Suprapubic skin (tissue), 4 donors: ENCODE data around the gene EMP2. TPM values are rescaled to one million over a fixed set of nuclear protein-coding genes. Genes with fewer than 3 reads are reported as not detected.
"Not testable (repeated sequence)": the region's sequence is repeated elsewhere in the genome, so short reads cannot be mapped to it uniquely, and the experiment has no call there.

ENCODE experiments used
- DNase-seq, 2 donors: peaks; one replicate each; pipeline ENCODE4 v3.0.0-alpha.2; 2019; ENCODE audit warnings: low spot score in 2 of 2
- H3K27ac ChIP-seq: fragments of 200-600 bp; sonication (generic); one replicate; pipeline ENCODE4 v1.5.1; 2019
- H3K27me3 ChIP-seq: fragments of 200-600 bp; sonication (generic); one replicate; pipeline ENCODE4 v1.5.1; 2019
- H3K36me3 ChIP-seq: fragments of 200-600 bp; sonication (generic); one replicate; pipeline ENCODE4 v1.5.1; 2019
- H3K4me1 ChIP-seq: fragments of 200-600 bp; sonication (generic); one replicate; pipeline ENCODE4 v1.5.1; 2019
- H3K4me3 ChIP-seq: fragments of 200-600 bp; sonication (generic); one replicate; pipeline ENCODE4 v1.5.1; 2019; ENCODE audit warnings: mild to moderate bottlenecking
- H3K9me3 ChIP-seq: fragments of 200-600 bp; sonication (generic); one replicate; pipeline ENCODE4 v1.5.1; 2019
- CTCF ChIP-seq, 2 donors: fragments of 200-600 bp in 1 of 2; fragments of 450-650 bp in 1 of 2; sonication (generic) in 1 of 2; IDR thresholded peaks; one replicate each; pipeline ENCODE4 v1.5.1; 2016 to 2019; ENCODE audit warnings: antibody characterized with exemption in 2 of 2, mild to moderate bottlenecking in 1 of 2, moderate library complexity in 1 of 2
- EP300 ChIP-seq: sonication (generic); formaldehyde crosslinking; IDR thresholded peaks from one replicate; pipeline ENCODE4 v1.6.1; 2017; ENCODE audit warnings: antibody characterized with exemption
- POLR2A ChIP-seq, 2 donors: fragments of 450-650 bp; IDR thresholded peaks; one replicate each; pipeline ENCODE4 v1.6.1; 2017; ENCODE audit warnings: antibody characterized with exemption in 2 of 2, mild to moderate bottlenecking in 2 of 2, moderate library complexity in 2 of 2
- POLR2AphosphoS5 ChIP-seq, 3 donors: sonication (generic); formaldehyde crosslinking; IDR thresholded peaks; one replicate each; pipeline ENCODE4 v1.6.1; 2017; ENCODE audit warnings: antibody characterized with exemption in 3 of 3
- WGBS: methylation state at CpG from one replicate; pipeline ENCODE4 v1.1.5; 2018; 5-methylcytosine and 5-hydroxymethylcytosine counted together
- total RNA-seq, 4 donors: library from RNA; depleted of rRNA; stranded (reverse); fragments of >200 nt; gene quantifications; one replicate each; pipeline ENCODE4 v1.1.0, GENCODE V29; 2016

Gene EMP2
- total RNA-seq, 4 donors from 2014 or later, result 91.6 to 187 (median 139) TPM

- 24% methylated on average over 6 of the region's 6 CpGs for WGBS
- Histone ChIP-seq H3K27me3 (no peaks in the 10 kb centered on the region), H3K36me3 (peaks cover 12% of the 10 kb centered on the region), H3K27ac (no peak overlapping the region), H3K4me3 (no peak overlapping the region), H3K9me3 (no peaks in the 10 kb centered on the region), H3K4me1 (peaks cover 5% of the 10 kb centered on the region)
- TF ChIP-seq EP300 (no peak), CTCF (IDR thresholded peaks at IDR 0.05) (peak; percentile 70 to 80)
- no peak for DNase-seq
Observed at GRCh38 chr16:10509534-10510025, 70.8 kb downstream of the EMP2 start.

GRCh38 chr16:10505286-10505685 is 75.1 kb downstream of the EMP2 start:
- 79% methylated on average over 3 of the region's 3 CpGs for WGBS
- H3K4me3 ChIP-seq, H3K27me3 ChIP-seq: not testable (repeated sequence)

GRCh38 chr16:10504404-10504885 is 76.0 kb downstream of the EMP2 start:
- Histone ChIP-seq H3K27ac (no peak overlapping the region), H3K4me3 (no peak overlapping the region), H3K36me3 (peaks cover 20% of the 10 kb centered on the region), H3K27me3 (no peaks in the 10 kb centered on the region), H3K9me3 (no peaks in the 10 kb centered on the region), H3K4me1 (no peaks in the 10 kb centered on the region)
- 84% methylated on average over 2 of the region's 2 CpGs for WGBS
- TF ChIP-seq POLR2A (IDR thresholded peaks at IDR 0.05), result no peak
- TF ChIP-seq POLR2AphosphoS5 (IDR thresholded peaks at IDR 0.05), result no peak
- TF ChIP-seq EP300, result no peak
- no peak for TF ChIP-seq CTCF (IDR thresholded peaks at IDR 0.05)
- no peak for DNase-seq

More at GRCh38 chr16:10505286-10505685, 75.1 kb downstream of the EMP2 start:
- H3K36me3 ChIP-seq, result peaks cover 20% of the 10 kb centered on the region
- H3K27ac ChIP-seq, H3K9me3 ChIP-seq, DNase-seq, H3K4me1 ChIP-seq: not testable (repeated sequence)

GRCh38 chr16:10502776-10503175 is 77.6 kb downstream of the EMP2 start:
- Histone ChIP-seq H3K4me3 (no peak overlapping the region), H3K36me3 (peaks cover 14% of the 10 kb centered on the region), H3K27ac (no peak overlapping the region), H3K27me3 (no peaks in the 10 kb centered on the region), H3K9me3 (no peaks in the 10 kb centered on the region), H3K4me1 (no peaks in the 10 kb centered on the region)
- no peak for DNase-seq
- 92% methylated on average over 6 of the region's 6 CpGs for WGBS
- TF ChIP-seq POLR2A (IDR thresholded peaks at IDR 0.05), result no peak
- TF ChIP-seq CTCF (IDR thresholded peaks at IDR 0.05), result no peak
- no peak for TF ChIP-seq POLR2AphosphoS5 (IDR thresholded peaks at IDR 0.05)
- no peak for TF ChIP-seq EP300

GRCh38 chr16:10501016-10501607 is 79.3 kb downstream of the EMP2 start:
- WGBS, result 68% methylated on average over 2 of the region's 2 CpGs
- no peaks in the 10 kb centered on the region for H3K9me3 ChIP-seq

More at GRCh38 chr16:10501016-10501607, 79.3 kb downstream of the EMP2 start:
- TF ChIP-seq POLR2AphosphoS5 (IDR thresholded peaks at IDR 0.05) (no peak), POLR2A (IDR thresholded peaks at IDR 0.05) (no peak), EP300 (no peak), CTCF (IDR thresholded peaks at IDR 0.05) (no peak)
- Histone ChIP-seq H3K4me1 (no peaks in the 10 kb centered on the region), H3K36me3 (peaks cover 22% of the 10 kb centered on the region), H3K4me3 (no peak overlapping the region), H3K27me3 (no peaks in the 10 kb centered on the region), H3K27ac (no peak overlapping the region)
- no peak for DNase-seq
